DOHH2 (cell line): ENCODE data around the gene DOCK10.

ENCODE experiments used
- H3F3A ChIP-seq: fragments of 200-600 bp; sonication (generic), shearing (Covaris generic); 2 replicates; pipeline ENCODE4 v1.6.0; 2016; ENCODE audit warnings: antibody characterized with exemption, mild to moderate bottlenecking; ENCODE audit not compliant: control insufficient read depth, insufficient read depth
- H3K27ac ChIP-seq: fragments of 200-600 bp; sonication (generic); 2 replicates; pipeline ENCODE4 v1.5.1; 2014; ENCODE audit warnings: low read depth, mild to moderate bottlenecking, low read length, moderate library complexity
- H3K27me3 ChIP-seq: fragments of 200-600 bp; sonication (generic); 2 replicates; pipeline ENCODE4 v1.6.1; 2014; ENCODE audit warnings: mild to moderate bottlenecking, low read length, mixed read lengths; ENCODE audit not compliant: control insufficient read depth
- H3K36me3 ChIP-seq: fragments of 200-600 bp; sonication (generic); 2 replicates; pipeline ENCODE4 v1.6.1; 2014; ENCODE audit warnings: mild to moderate bottlenecking, low read length, moderate library complexity, mixed read lengths; ENCODE audit not compliant: control insufficient read depth
- H3K4me1 ChIP-seq: fragments of 200-600 bp; sonication (generic); 2 replicates; pipeline ENCODE4 v1.6.1; 2014; ENCODE audit warnings: mild to moderate bottlenecking, low read length, mixed read lengths; ENCODE audit not compliant: control insufficient read depth
- H3K4me2 ChIP-seq: fragments of 200-600 bp; sonication (generic); 2 replicates; pipeline ENCODE4 v1.6.0; 2014; ENCODE audit warnings: mild to moderate bottlenecking, low read length, moderate library complexity
- H3K4me3 ChIP-seq: fragments of 200-600 bp; sonication (generic); 2 replicates; pipeline ENCODE4 v1.5.1; 2014; ENCODE audit warnings: mild to moderate bottlenecking, low read length, mixed read lengths
- H3K79me2 ChIP-seq: fragments of 200-600 bp; sonication (generic); 2 replicates; pipeline ENCODE4 v1.6.1; 2014; ENCODE audit warnings: mild to moderate bottlenecking, low read length, mixed read lengths; ENCODE audit not compliant: control insufficient read depth
- H3K9me2 ChIP-seq: fragments of 200-600 bp; sonication (generic); replicated peaks from 2 replicates; pipeline ENCODE4 v1.6.1; 2014; ENCODE audit warnings: mild to moderate bottlenecking, low read length, mixed read lengths; ENCODE audit not compliant: control insufficient read depth
- H3K9me3 ChIP-seq: fragments of 200-600 bp; sonication (generic); 2 replicates; pipeline ENCODE4 v1.6.1; 2014; ENCODE audit warnings: antibody characterized with exemption, low read length, mixed read lengths; ENCODE audit not compliant: control insufficient read depth, insufficient read depth
- H4K20me1 ChIP-seq: fragments of 200-600 bp; sonication (generic); 2 replicates; pipeline ENCODE4 v1.6.0; 2014; ENCODE audit warnings: low read depth, mild to moderate bottlenecking, antibody characterized with exemption, low read length, moderate library complexity; ENCODE audit not compliant: control insufficient read depth, insufficient read depth
- EZH2phosphoT487 ChIP-seq: fragments of 200-600 bp; sonication (generic); IDR thresholded peaks from 2 replicates; pipeline ENCODE4 v1.6.1; 2017; ENCODE audit warnings: borderline replicate concordance, mild to moderate bottlenecking, antibody characterized with exemption, low read length, moderate library complexity, mixed read lengths
- TF ChIP-seq, protein P1 (sequence below): fragments of 200-600 bp; sonication (generic); IDR thresholded peaks from one replicate; pipeline ENCODE4 v1.5.1; 2014; ENCODE audit warnings: antibody characterized with exemption, mild to moderate bottlenecking, low read depth, low read length; ENCODE audit not compliant: poor library complexity, severe bottlenecking

DOCK10 gene

DNA sequence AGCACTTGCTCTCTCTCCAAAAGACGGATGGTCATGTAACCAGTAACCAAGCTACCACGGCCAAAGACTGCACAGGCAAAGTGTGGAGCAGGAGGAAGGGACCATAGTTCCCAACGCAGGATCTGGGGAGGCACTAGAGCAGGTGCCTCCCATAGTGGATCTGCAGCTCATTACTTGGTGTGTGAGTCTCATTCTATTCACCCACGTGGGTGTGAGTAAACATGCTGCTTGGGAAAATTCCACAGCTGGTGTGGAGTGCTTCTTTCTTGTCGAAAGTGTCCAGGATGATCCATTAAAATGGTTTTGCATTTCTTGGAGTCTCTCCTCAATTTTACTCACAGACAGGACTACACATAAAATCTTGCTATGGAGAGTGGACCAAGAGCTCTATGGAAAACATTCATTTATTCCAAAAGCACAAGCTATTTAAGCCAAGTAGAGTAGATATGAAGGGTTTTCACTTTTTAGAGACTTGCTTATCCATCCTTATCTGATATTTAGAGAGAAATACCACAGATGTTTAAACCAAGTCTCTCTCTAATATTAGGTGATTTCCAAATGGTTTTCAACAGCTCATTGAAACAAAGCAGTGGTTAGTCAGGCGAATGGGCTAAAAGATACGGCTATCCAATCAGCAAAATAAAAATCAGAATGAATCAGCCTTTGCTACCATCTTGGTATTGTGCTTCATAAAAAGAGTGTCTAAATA is 221.8 kb downstream of the DOCK10 start:
- H3K36me3 ChIP-seq = no peaks in the 10 kb centered on the region
- H3K79me2 ChIP-seq = no peaks in the 10 kb centered on the region
- TF ChIP-seq, protein P1, sequence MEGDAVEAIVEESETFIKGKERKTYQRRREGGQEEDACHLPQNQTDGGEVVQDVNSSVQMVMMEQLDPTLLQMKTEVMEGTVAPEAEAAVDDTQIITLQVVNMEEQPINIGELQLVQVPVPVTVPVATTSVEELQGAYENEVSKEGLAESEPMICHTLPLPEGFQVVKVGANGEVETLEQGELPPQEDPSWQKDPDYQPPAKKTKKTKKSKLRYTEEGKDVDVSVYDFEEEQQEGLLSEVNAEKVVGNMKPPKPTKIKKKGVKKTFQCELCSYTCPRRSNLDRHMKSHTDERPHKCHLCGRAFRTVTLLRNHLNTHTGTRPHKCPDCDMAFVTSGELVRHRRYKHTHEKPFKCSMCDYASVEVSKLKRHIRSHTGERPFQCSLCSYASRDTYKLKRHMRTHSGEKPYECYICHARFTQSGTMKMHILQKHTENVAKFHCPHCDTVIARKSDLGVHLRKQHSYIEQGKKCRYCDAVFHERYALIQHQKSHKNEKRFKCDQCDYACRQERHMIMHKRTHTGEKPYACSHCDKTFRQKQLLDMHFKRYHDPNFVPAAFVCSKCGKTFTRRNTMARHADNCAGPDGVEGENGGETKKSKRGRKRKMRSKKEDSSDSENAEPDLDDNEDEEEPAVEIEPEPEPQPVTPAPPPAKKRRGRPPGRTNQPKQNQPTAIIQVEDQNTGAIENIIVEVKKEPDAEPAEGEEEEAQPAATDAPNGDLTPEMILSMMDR = no peak
- TF ChIP-seq EZH2phosphoT487 = no peak
- H3K4me2 ChIP-seq = no peak overlapping the region
- no peaks in the 10 kb centered on the region for H3K9me2 ChIP-seq
- H3K9me3 ChIP-seq = no peaks in the 10 kb centered on the region
- H3F3A ChIP-seq = no peaks in the 10 kb centered on the region
- H3K27ac ChIP-seq = no peak overlapping the region
- no peaks in the 10 kb centered on the region for H3K27me3 ChIP-seq
- no peaks in the 10 kb centered on the region for H4K20me1 ChIP-seq
- no peaks in the 10 kb centered on the region for H3K4me1 ChIP-seq
- H3K4me3 ChIP-seq = no peak overlapping the region

DNA sequence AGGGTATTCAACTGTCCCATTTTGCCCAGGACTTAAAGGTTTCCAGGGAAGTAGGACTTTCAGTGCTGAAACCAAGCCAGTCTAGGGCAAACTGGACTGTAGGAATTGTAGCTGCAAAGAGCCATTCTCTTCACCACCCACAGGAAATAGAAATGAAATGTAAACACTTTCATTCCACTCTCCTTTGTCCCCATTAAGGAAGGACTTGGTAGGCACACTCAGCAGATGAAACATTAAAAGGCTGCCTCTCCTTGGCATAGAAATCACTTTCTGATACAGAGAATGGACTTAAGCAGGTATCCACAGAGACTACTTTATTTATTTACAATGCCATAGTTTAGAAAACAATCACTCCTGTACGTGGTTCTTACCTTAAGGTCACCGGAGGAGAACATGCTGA is 223.2 kb downstream of the DOCK10 start:
- Histone ChIP-seq H4K20me1 (no peaks in the 10 kb centered on the region), H3K27me3 (no peaks in the 10 kb centered on the region), H3K36me3 (no peaks in the 10 kb centered on the region), H3K4me3 (no peak overlapping the region), H3K9me3 (no peaks in the 10 kb centered on the region), H3F3A (no peaks in the 10 kb centered on the region), H3K4me2 (no peak overlapping the region), H3K4me1 (no peaks in the 10 kb centered on the region), H3K79me2 (no peaks in the 10 kb centered on the region), H3K9me2 (no peaks in the 10 kb centered on the region), H3K27ac (no peak overlapping the region)
- TF ChIP-seq, protein P1 = no peak
- TF ChIP-seq EZH2phosphoT487 = no peak

DNA sequence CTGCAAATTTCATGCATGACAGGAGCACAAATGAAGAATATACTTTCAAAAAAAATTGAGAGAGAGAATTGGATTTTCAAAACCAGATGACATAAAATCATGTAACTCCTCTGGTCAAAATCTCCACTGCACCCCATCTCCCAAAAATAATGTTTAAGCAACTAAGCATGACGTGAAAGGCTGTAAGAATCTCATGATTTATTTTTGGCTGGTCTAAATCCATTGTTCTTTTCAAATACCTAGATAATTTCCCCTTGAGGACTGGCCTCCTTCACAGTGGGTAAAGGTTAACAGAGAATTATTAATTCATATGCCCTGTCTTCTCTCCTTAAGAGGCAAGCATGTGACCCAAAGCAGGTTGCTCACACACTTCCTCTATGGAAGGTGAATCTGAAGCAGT is 224.6 kb downstream of the DOCK10 start:
- Histone ChIP-seq H3K9me3 (no peaks in the 10 kb centered on the region), H3K36me3 (no peaks in the 10 kb centered on the region), H4K20me1 (no peaks in the 10 kb centered on the region), H3K4me2 (no peak overlapping the region), H3K27ac (no peak overlapping the region), H3K27me3 (no peaks in the 10 kb centered on the region), H3K4me3 (no peak overlapping the region), H3K79me2 (no peaks in the 10 kb centered on the region), H3K4me1 (no peaks in the 10 kb centered on the region), H3F3A (no peaks in the 10 kb centered on the region), H3K9me2 (no peaks in the 10 kb centered on the region)
- TF ChIP-seq, protein P1 = no peak
- no peak for TF ChIP-seq EZH2phosphoT487

DNA sequence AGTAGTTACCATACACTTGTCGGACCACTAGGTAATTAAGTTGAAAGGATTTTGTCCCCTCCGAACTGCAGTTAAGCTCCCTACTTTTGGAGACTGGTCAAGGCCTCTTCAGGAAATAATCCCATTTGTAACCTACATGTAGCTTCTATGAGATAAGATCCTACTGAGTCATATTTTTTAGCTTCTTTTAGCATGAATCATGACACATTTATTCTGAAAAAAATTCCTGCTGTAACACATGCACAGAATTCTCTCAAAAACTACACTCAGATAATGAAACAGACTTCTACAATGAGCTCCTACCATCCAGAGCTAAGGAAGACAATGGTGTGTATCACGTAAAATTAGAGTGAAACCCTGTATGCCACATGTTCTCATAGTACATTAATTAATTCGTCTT is 225.5 kb downstream of the DOCK10 start:
- no peak for TF ChIP-seq EZH2phosphoT487
- TF ChIP-seq, protein P1 = no peak
- Histone ChIP-seq H3K27ac (no peak overlapping the region), H3K4me2 (no peak overlapping the region)

More for the DNA sequence above, 225.5 kb downstream of the DOCK10 start:
- no peaks in the 10 kb centered on the region for H3K27me3 ChIP-seq
- no peaks in the 10 kb centered on the region for H3K9me3 ChIP-seq
- no peaks in the 10 kb centered on the region for H3K4me1 ChIP-seq
- no peaks in the 10 kb centered on the region for H3K79me2 ChIP-seq
- no peak overlapping the region for H3K4me3 ChIP-seq
- H3F3A ChIP-seq = no peaks in the 10 kb centered on the region
- H4K20me1 ChIP-seq = no peaks in the 10 kb centered on the region
- no peaks in the 10 kb centered on the region for H3K9me2 ChIP-seq
- H3K36me3 ChIP-seq = no peaks in the 10 kb centered on the region
